HG03571 (cell line): ENCODE data around the gene ANKS3.

ENCODE experiments used
- ATAC-seq: cut with Tn5 transposase; IDR thresholded peaks from one replicate; pipeline ENCODE4 v1.9.1; 2021; ENCODE audit not compliant: unreplicated experiment

The ANKS3 gene

GRCh38 chr16:4729876-4730275 lies 4.2 kb downstream of the ANKS3 start:
- no peak for ATAC-seq

DNA sequence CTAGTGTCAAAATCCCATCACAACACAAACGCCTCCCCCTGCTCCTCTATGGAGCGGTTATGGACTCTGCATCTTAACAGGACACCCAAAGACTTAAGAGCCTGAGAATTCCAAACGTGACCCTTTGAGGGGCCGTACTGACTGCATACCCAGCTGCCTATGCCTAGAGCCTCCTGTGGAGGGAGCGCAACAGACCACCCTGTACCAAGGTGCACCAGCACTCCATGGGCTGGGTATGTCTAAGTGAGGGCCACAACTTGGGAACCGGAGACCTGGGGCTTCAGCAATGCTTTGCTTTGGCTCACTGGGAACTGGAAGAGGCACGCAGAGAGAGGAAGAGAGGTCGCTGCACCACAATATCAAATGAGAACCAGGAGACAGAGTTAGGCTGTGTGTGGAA lies 5.4 kb downstream of the ANKS3 start:
- no peak for ATAC-seq

GRCh38 chr16:4726616-4727015 lies 7.5 kb downstream of the ANKS3 start:
- ATAC-seq, result no peak

GRCh38 chr16:4724661-4725270 lies 9.3 kb downstream of the ANKS3 start:
- no peak for ATAC-seq

DNA sequence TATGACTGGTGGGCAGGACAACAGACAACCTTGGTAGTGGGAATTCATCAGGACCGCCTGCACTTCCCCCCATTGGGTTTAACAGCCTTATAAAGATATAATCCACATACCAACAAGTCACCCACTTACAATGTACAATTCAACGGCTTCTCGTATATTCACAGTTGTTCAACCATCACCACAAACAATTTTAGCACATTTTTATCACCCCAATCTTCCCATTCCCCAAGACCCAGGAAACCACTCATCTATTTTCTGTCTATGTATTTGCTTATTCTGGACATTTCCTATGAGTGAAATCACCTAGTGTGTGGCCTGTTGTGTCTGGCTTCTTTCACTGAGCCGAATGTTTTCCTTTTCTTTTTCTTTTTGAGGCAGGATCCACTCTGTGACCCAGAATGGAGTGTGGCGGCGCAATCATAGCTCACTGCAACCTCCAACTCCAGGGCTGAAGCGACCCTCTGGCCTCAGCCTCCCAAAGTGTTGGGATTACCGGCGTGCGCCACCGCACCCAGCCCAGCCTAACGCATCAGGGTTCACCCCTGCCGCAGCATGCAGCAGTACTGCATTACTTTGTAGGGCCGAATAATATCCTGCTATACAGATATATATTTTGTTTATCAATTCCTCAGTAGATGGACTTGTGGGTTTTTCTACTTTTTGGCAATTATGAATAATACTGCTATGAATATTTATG lies 10.9 kb downstream of the ANKS3 start:
- no peak for ATAC-seq

- no peak for ATAC-seq
Measured at GRCh38 chr16:4718466-4718865, 15.6 kb downstream of the ANKS3 start.

DNA sequence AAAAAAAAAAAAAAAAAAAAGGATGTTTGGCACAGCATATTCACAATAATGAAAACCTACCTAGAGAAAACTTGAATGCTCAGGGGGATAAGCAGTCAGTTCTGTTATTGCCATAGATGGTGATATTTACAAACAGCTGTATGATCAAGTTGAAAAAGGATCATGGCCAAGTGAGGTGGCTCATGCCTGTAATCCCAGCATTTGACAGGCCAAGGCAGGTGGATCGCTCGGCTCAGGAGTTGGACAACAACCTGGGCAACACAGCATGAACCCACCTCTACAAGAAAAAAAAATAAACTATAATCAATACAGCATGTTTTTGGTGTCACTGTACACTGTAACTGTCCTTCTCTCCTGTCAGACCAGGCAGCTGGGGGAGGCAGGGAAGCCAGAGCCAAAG lies 19.1 kb downstream of the ANKS3 start:
- ATAC-seq, result no peak

DNA sequence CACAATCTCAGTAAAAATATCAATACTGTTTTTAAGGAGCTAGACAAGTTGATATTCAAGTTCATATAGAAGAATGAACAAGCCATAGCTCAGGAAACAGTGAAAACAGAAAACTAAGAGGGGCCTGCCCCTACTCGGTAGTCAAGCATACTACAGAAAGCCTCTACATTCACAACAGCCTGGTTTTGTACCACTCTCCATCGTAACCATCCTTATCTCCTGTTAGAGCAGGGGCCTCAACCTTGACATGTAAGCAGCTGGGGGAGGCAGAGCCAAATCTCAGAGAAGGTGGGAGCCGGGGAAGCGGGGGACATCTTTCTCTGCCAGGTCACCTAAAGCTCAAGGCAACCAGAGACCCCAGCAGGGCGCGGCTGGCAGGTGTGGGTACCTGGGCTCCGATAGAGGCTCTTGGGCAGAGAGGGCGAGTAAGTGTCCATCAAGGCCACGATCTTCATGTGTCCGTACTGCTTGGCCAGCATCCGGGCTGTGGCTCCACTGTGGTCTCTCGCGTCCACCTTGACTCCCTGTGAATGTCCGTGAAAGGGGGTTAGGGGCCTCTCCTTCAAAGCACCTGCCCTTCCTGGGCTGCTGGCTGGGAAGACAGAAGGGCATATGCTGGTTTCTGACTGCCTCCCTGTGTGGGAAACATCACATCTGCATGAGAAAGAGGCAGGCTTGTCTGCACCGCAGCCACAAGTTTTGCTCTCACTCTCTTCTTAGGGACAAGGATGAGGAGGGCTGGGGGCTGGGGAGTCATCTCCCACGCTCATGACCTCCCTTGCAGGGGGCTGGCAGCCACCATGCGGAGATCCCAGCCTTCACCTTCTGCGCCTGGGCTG lies 20.2 kb downstream of the ANKS3 start:
- ATAC-seq, result no peak

DNA sequence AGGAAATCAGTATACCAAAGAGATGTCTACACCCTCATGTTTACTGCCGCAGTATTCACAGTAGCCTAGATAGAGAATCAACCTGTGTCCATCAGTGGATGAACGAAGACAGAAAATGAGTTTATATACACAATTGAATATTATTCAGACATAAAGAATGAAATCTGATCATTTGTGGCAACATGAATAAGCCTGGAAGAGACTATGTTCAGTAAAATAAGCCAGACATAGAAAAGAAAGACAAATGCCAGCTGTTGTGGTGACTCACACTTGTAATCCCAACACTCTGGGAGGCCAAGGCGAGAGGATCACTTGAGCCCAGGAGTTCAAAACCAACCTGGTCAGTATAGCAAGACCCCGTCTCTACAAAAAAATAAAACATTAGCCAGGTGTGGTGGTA lies 24.6 kb downstream of the ANKS3 start:
- ATAC-seq, result no peak

DNA sequence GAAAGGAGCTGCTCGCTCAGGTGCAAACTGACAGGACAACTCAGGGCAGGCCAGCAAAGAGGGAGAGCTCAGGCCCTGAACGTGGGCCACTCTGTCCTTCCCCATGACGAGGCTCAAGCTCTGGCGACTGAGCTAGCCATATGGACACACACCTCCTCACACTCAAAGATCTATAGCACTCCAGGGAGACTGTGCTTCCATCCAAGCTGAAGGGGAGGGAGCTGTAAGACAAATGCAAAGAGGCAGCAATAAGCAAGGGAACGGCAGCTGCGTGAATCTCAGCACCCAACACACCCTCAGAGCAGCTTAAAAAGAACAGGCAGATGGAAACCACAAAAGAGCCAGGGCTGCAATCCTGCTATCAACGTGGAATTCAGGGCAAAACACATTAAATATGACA lies 27.2 kb downstream of the ANKS3 start:
- ATAC-seq, result no peak

DNA sequence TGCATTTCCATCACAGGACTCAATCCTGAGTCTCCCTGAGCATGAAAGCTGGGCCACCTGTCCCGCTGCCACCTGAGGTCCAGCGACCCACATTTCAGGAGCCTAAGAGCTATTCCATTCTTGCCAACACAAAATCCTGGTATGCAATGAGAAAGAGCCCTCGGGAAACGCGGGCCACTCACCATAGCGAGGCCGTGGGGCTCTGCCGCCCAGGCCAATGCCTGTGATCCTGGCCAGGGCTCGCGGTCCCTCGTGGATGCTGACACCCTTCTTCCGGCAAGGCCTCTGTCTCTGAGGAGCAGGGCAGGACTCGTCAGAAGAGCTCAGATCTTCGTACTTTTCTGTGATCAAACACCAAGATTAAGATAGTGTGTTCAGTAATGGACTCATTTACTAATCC lies 29.2 kb downstream of the ANKS3 start:
- ATAC-seq, result no peak

DNA sequence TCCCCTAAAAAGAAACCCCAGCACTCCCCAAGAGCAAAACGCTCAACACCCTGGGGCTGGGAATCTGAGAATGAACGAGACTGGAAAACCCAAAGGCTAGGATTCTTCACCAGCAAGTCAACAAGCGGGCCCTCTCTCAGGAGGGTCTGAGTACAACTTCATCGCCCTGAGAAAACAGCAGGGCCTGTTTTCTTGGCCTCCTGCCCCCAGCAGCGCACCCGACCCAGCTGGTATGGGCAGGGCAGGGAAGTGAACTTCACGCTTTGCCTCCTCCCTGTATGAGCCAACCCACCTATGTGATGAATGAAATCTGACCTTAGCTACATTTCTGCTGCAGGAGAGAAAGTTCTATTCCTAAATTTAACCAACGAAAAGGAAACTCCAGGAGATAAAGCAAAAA lies 29.6 kb downstream of the ANKS3 start:
- no peak for ATAC-seq

- no peak for ATAC-seq
Measured at GRCh38 chr16:4703906-4704305, 30.2 kb downstream of the ANKS3 start.

DNA sequence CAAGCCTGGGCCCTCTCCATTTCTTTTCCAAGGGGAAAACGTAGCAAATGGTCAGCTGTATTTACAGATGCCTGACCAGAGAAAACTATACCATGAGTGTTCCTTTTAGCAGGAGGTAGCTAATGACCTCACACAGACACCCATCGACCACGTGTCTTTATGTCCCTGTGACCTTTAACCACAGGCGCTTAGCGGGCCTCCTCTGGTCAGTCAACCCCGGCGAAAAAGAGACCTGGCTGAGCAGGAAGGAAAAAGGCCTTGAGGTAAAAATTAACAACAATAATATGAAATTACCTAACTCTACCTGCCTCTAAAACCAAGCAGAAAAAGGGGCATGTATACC lies 31.6 kb downstream of the ANKS3 start:
- no peak for ATAC-seq

DNA sequence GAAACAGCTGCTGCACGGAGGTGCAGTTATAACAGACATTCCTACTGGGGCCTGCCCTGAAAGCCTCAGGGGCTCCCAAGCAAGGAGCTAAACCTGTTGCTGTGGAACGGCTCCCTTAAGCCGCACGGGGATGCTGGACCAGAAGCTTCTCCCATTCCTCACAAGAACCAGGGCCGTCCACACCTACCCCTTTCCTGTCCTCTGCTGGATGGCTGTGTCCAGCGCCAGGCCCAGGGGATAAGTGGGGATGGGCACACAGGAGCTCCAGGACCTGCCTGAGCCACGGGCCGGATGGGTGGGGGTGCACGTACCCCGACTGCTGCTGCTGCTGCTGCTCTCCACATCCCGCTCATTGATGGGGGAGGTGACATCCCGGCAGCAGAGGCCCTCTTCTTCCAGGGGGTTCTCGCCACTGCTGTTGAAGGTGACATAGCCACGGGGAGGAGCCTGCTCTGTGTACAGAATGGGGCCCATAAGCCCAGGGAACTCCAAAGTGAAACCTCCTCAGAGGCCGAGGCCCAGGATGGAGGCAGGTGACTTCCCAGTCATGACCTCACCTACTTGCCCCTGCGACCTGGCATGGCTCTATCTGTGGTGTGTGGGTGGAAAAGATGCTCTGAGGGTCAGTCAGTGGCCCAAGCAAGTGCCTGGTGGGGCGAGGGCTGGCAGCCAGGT lies 32.1 kb downstream of the ANKS3 start:
- no peak for ATAC-seq

- ATAC-seq, result no peak
Measured at GRCh38 chr16:4700997-4701743, 32.9 kb downstream of the ANKS3 start.

- no peak for ATAC-seq
Measured at GRCh38 chr16:4700380-4700996, 33.6 kb downstream of the ANKS3 start.

DNA sequence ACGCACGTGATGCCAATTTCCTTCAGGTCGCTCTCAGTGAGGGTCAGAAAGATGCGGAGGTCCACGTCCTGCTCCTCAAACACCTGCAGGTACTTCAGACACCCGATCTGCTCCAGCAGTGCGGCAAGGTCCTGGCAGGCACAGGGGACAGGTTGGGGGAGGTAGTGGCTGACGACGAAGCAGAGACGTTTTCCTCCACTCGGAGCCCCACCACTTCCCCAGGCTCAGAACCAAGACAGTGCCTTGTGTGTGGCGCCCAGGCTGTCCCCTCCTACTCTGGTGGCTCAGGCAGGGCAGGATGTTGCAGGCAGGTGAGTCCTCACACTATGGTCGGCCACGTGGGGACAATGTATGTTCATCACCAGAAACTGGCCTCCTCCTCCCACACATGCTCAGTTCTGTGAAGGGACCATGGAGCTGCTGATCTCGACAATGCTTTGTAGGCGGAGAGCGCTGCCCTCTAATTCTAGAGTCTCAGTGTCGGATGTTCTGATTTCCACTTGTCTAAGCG lies 35.0 kb downstream of the ANKS3 start:
- ATAC-seq, result no peak

DNA sequence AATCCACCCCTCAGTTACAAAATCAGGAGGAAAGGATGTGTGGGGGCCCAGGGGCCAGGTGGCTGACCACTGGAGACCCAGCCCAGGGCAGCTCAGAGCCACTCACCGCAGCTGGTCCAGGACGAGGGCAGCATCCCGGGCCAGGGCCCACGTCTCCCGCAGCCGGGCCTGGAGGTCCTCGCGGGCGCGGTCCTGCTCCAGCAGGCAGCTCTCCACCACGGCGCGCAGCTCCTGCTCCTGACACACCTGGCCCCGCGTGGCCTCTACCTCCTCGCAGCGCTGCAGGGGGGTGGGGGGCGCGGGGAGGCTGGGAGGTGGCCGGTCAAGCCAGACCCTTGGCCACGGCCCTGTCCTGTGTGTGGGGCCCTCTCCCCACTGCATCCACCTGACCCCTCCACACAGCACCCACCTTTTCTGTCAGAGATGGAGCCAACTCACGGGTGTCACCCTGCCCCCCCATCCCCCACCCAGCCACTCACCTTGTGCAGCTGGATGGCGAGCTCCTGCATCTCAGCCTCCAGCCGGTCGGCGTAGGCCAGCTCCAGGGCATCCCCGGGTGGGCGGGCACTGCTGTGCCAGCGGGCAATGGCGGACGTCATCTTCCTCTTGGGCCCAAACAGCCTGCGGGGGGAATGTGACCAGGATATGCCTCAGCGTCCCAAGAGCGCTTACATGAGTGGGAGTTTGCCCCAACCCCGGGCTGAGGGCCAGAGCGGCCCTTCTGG lies 35.6 kb downstream of the ANKS3 start:
- no peak for ATAC-seq

GRCh38 chr16:4697848-4698291 lies 36.2 kb downstream of the ANKS3 start:
- ATAC-seq, result no peak
